K562 (cell line): Measurements from ENCODE around the gene CCDC148. TPM values are rescaled to one million over a fixed set of nuclear protein-coding genes. Genes with fewer than 3 reads are reported as not detected.
A peak's percentile ranks its signal among the peaks of the same experiment; 100 is the strongest.

Source experiments
- ATAC-seq: fragments of 200-7000 bp; cut with Tn5 transposase; 3 replicates; pipeline ENCODE4 v1.9.1; 2020; ENCODE audit warnings: moderate library complexity
- BruUV-seq: library from RNA; stranded (reverse); fragments of 400-500 nt; replicated peaks from 2 replicates; lab custom pipeline; 2021; lab: Mats Ljungman, UMichigan
- CTCF ChIA-PET: fragments of 300-600 bp; formaldehyde crosslinking; extraction: SDS; loops from one replicate; lab custom pipeline; 2021; ENCODE audit warnings: low intra/inter-chr PET ratio; lab: Yijun Ruan, JAX
- POLR2A ChIA-PET: fragments of 300-600, 350-650 bp; sonication (Branson Sonifier 250); formaldehyde crosslinking; extraction: SDS; loops from one replicate; lab custom pipeline; 2021; ENCODE audit warnings: antibody characterized with exemption, inconsistent platforms; lab: Yijun Ruan, JAX
- DNase-seq, 4 experiments: peaks; one replicate each; pipeline versions ENCODE4 v3.0.0 to v3.0.0-alpha.2; 2011 to 2018; ENCODE audit warnings: low spot score in 3 of 4, mixed read lengths in 3 of 4; ENCODE audit errors: extremely low read depth in 1 of 4
- FAIRE-seq: peaks from 2 replicates; lab custom pipeline; 2011; peaks lifted over from hg19 to GRCh38; lab: Jason Lieb, UNC
- H2AFZ ChIP-seq: 2 replicates; pipeline ENCODE4 v1.6.0; 2011; ENCODE audit warnings: low read depth, low read length, control low read depth, inconsistent platforms
- H3K27ac ChIP-seq: fragments of 200-600 bp; 3 replicates; pipeline ENCODE4 v1.8.0; 2011; ENCODE audit warnings: low read depth, mild to moderate bottlenecking, control low read depth, inconsistent platforms, low read length, moderate library complexity, mixed read lengths; ENCODE audit errors: extremely low read depth
- H3K27me3 ChIP-seq, 2 experiments: fragments of 300-600 bp in 1 of 2; 2 replicates in 1 of 2; 3 replicates in 1 of 2; pipeline versions ENCODE4 v1.6.0 to v1.8.0; 2011; ENCODE audit warnings: inconsistent platforms in 2 of 2, low read length in 2 of 2, mild to moderate bottlenecking in 1 of 2, mixed read lengths in 1 of 2, moderate library complexity in 1 of 2; ENCODE audit not compliant: control insufficient read depth in 2 of 2, insufficient read depth in 2 of 2
- H3K36me3 ChIP-seq: fragments of 300-600 bp; 3 replicates; pipeline ENCODE4 v1.8.0; 2011; ENCODE audit warnings: mild to moderate bottlenecking, low read length, inconsistent platforms; ENCODE audit not compliant: control insufficient read depth, insufficient read depth
- H3K4me1 ChIP-seq, 2 experiments: fragments of 200-600 bp in 1 of 2; replicated peaks in 1 of 2; 2 replicates in 1 of 2; 3 replicates in 1 of 2; pipeline versions ENCODE4 v1.5.1 to v1.8.0; 2011; ENCODE audit warnings: inconsistent platforms in 2 of 2, low read length in 2 of 2, mild to moderate bottlenecking in 1 of 2, mixed read lengths in 1 of 2, moderate library complexity in 1 of 2; ENCODE audit not compliant: control insufficient read depth in 2 of 2, insufficient read depth in 2 of 2
- H3K4me2 ChIP-seq: 2 replicates; pipeline ENCODE4 v1.6.1; 2011; ENCODE audit warnings: low read length, control low read depth, inconsistent platforms, mixed read lengths; ENCODE audit not compliant: insufficient read depth
- H3K4me3 ChIP-seq: fragments of 200-600 bp; sonication (generic), shearing (Covaris generic); 2 replicates; pipeline ENCODE4 v1.5.1; 2016; ENCODE audit warnings: control low read depth, inconsistent platforms
- H3K79me2 ChIP-seq: fragments of 200-600 bp; 3 replicates; pipeline ENCODE4 v1.8.0; 2011; ENCODE audit warnings: low read length, inconsistent platforms; ENCODE audit not compliant: control insufficient read depth, insufficient read depth
- H3K9ac ChIP-seq, 2 experiments: 2 replicates each; pipeline versions ENCODE4 v1.6.0 to v1.6.1; 2011; ENCODE audit warnings: low read depth in 2 of 2, low read length in 2 of 2, control low read depth in 1 of 2, inconsistent platforms in 1 of 2, mild to moderate bottlenecking in 1 of 2, mixed read lengths in 1 of 2; ENCODE audit not compliant: insufficient read depth in 1 of 2
- H3K9me1 ChIP-seq: one replicate; pipeline ENCODE4 v1.6.0; 2011; ENCODE audit warnings: inconsistent platforms, mild to moderate bottlenecking, low read length, moderate library complexity; ENCODE audit not compliant: control insufficient read depth, insufficient read depth
- H3K9me3 ChIP-seq: replicated peaks from 2 replicates; pipeline ENCODE4 v1.5.1; 2011; ENCODE audit warnings: low read depth, low read length, inconsistent platforms; ENCODE audit not compliant: control insufficient read depth, insufficient read depth
- H4K20me1 ChIP-seq: replicated peaks from 2 replicates; pipeline ENCODE4 v1.6.1; 2011; ENCODE audit warnings: low read length, inconsistent platforms, mixed read lengths; ENCODE audit not compliant: control insufficient read depth, insufficient read depth
- CLOCK ChIP-seq: fragments of 250-450 bp; sonication (Bioruptor Pico); IDR thresholded peaks from 2 replicates; pipeline ENCODE4 v1.4.0; 2020; ENCODE audit warnings: mild to moderate bottlenecking, moderate library complexity, borderline replicate concordance
- RAD51 ChIP-seq: fragments of 450-650 bp; IDR thresholded peaks from 2 replicates; pipeline ENCODE4 v1.7.1; 2016; ENCODE audit warnings: low read depth, mild to moderate bottlenecking, borderline replicate concordance
- SFPQ ChIP-seq: fragments of 200-400 bp; formaldehyde crosslinking; IDR thresholded peaks from 2 replicates; pipeline ENCODE4 v1.6.1; 2017; ENCODE audit warnings: mild to moderate bottlenecking, low read depth, low read length, moderate library complexity
- SPI1 ChIP-seq: IDR thresholded peaks from 2 replicates; pipeline ENCODE4 v1.6.1; 2011; ENCODE audit warnings: low read depth, low read length, control low read depth, borderline replicate concordance
- SRSF3 ChIP-seq: fragments of 200-400 bp; formaldehyde crosslinking; IDR thresholded peaks from 2 replicates; pipeline ENCODE4 v1.6.1; 2016; ENCODE audit warnings: mild to moderate bottlenecking, low read length, moderate library complexity; ENCODE audit not compliant: insufficient read depth
- TRIM28 ChIP-seq: fragments of 450-650 bp; IDR thresholded peaks from 2 replicates; pipeline ENCODE4 v1.6.1; 2017
- ZNF583 ChIP-seq: fragments of 250-450 bp; sonication (Bioruptor Pico); IDR thresholded peaks from 2 replicates; pipeline ENCODE4 v1.4.0; 2020
- WGBS: fragments of 100-300 bp; shearing (Covaris generic); methylation state at CpG from one replicate; pipeline ENCODE4 v1.1.6; 2016; ENCODE audit warnings: low coverage, mixed read lengths; ENCODE audit not compliant: insufficient coverage; ENCODE audit errors: missing lambda C conversion rate; 5-methylcytosine and 5-hydroxymethylcytosine counted together
- in situ Hi-C: fragments of 300-500 bp; cut with MboI; formaldehyde crosslinking; loops from 4 replicates; pipeline ENCODE4 v1.15.0; 2018; ENCODE audit warnings: inconsistent platforms, mixed read lengths
- intact Hi-C: fragments of 100-400 bp; cut with micrococcal nuclease; formaldehyde crosslinking; loops from 2 replicates; pipeline ENCODE4 v1.14.2; 2022
- polyA plus RNA-seq, 8 experiments: library from polyadenylated mRNA; depleted of rRNA in 4 of 8; stranded (reverse) in 5 of 8; unstranded in 3 of 8; fragments of >200 nt; fragmentation: Nextera tagmentation in 2 of 8; fragmentation: Illumina TruSeq in 1 of 8; extraction: Ambion mirVana in 2 of 8; extraction: Trizol in 1 of 8; gene quantifications; 2 replicates each; pipeline versions ENCODE4 v1.2.1 to v1.2.3, GENCODE V29; 2011 to 2014; ENCODE audit warnings: inconsistent platforms in 1 of 8, missing spikeins in 1 of 8
- total RNA-seq, 7 experiments: library from RNA; depleted of rRNA in 6 of 7; stranded (reverse); fragments of >200 nt in 6 of 7; fragmentation: Illumina TruSeq in 2 of 7; extraction: Trizol in 2 of 7; gene quantifications; 2 replicates each; pipeline versions ENCODE4 v1.2.1 to v1.2.3, GENCODE V29; 2011 to 2021; ENCODE audit warnings: low replicate concordance in 1 of 7

CCDC148 gene
- total and polyA plus RNA-seq, 9 of the 15 experiments (the other 6 are each of a cell fraction or from before 2014, with no cell fraction given) = 0.10 to 1.4 (median 0.65) TPM

- TF ChIP-seq CLOCK (no peak), ZNF583 (no peak), RAD51 (peak; percentile 55), SRSF3 (no peak), TRIM28 (no peak)
These were observed 53.9 kb downstream of the CCDC148 start (continued) for GRCh38 chr2:158402665-158403064.

- no peaks in the 10 kb centered on the region for H3K27me3 ChIP-seq
- POLR2A ChIA-PET = no interaction called here
- H4K20me1 ChIP-seq = no peaks in the 10 kb centered on the region
- H3K36me3 ChIP-seq = no peaks in the 10 kb centered on the region
- H3K4me2 ChIP-seq = no peak overlapping the region
- WGBS = 0% methylated on average over 1 of the region's 1 CpG
- intact Hi-C loops = no loop called here
- H3K4me3 ChIP-seq = no peak overlapping the region
- no peak for ATAC-seq
- TF ChIP-seq SPI1 (peak; percentile 19; the same call in 1 of the 2 replicates), SFPQ (no peak)
- TF ChIP-seq, all 486 proteins: peak for 1
- no peaks in the 10 kb centered on the region for H3K9me1 ChIP-seq
- H3K9ac ChIP-seq = no peak overlapping the region
- DNase-seq (no peak), FAIRE-seq (no peak)
- H3K27ac ChIP-seq = no peak overlapping the region
- H2AFZ ChIP-seq = no peak overlapping the region
- CTCF ChIA-PET = no interaction called here
- H3K79me2 ChIP-seq = no peaks in the 10 kb centered on the region
- no peaks in the 10 kb centered on the region for H3K4me1 ChIP-seq
- H3K9me3 ChIP-seq = no peaks in the 10 kb centered on the region
- BruUV-seq = no TSS peak
- in situ Hi-C loops = no loop called here
These were observed 61.4 kb downstream of the CCDC148 start for GRCh38 chr2:158395166-158395565.
